Endodermal cell (in vitro differentiated cells): ENCODE results near the gene NFIX. TPM values are rescaled to one million over a fixed set of nuclear protein-coding genes. Genes with fewer than 3 reads are reported as not detected.
A peak's percentile ranks its signal among the peaks of the same experiment; 100 is the strongest.

ENCODE experiments used
- DNase-seq: peaks from one replicate; pipeline ENCODE4 v3.0.0-alpha.2; 2017
- H3K27ac ChIP-seq: 2 replicates; pipeline ENCODE4 v1.5.1; 2013; ENCODE audit warnings: mild to moderate bottlenecking, low read depth, low read length, moderate library complexity
- H3K27me3 ChIP-seq: 2 replicates; pipeline ENCODE4 v1.6.1; 2013; ENCODE audit warnings: mild to moderate bottlenecking, low read length, moderate library complexity; ENCODE audit not compliant: insufficient read depth, control insufficient read depth, poor library complexity, severe bottlenecking
- H3K36me3 ChIP-seq: 2 replicates; pipeline ENCODE4 v1.7.0; 2013; ENCODE audit warnings: mild to moderate bottlenecking, low read length, moderate library complexity; ENCODE audit not compliant: control insufficient read depth, insufficient read depth
- H3K4me1 ChIP-seq: one replicate; pipeline ENCODE4 v1.7.0; 2013; ENCODE audit warnings: low read length; ENCODE audit not compliant: control insufficient read depth, insufficient read depth
- H3K4me3 ChIP-seq: 2 replicates; pipeline ENCODE4 v1.5.1; 2013; ENCODE audit warnings: mild to moderate bottlenecking, low read length, moderate library complexity
- H3K9ac ChIP-seq: 2 replicates; pipeline ENCODE4 v1.6.1; 2013; ENCODE audit warnings: mild to moderate bottlenecking, low read length, moderate library complexity; ENCODE audit not compliant: poor library complexity, severe bottlenecking; ENCODE audit errors: extremely low read depth
- H3K9me3 ChIP-seq: 2 replicates; pipeline ENCODE4 v1.6.1; 2013; ENCODE audit warnings: mild to moderate bottlenecking, low read length, moderate library complexity; ENCODE audit not compliant: control insufficient read depth
- H3K27ac Mint-ChIP-seq: 2 replicates; pipeline ENCODE4 v1.8.0; 2020; ENCODE audit warnings: mixed read lengths
- H3K27me3 Mint-ChIP-seq: 2 replicates; pipeline ENCODE4 v1.8.0; 2021; ENCODE audit warnings: mild to moderate bottlenecking, mixed read lengths; ENCODE audit not compliant: insufficient read depth
- H3K36me3 Mint-ChIP-seq: 2 replicates; pipeline ENCODE4 v1.8.0; 2020; ENCODE audit warnings: low read depth, mixed read lengths
- H3K4me1 Mint-ChIP-seq: 2 replicates; pipeline ENCODE4 v1.8.0; 2020; ENCODE audit warnings: mixed read lengths
- H3K4me3 Mint-ChIP-seq: 2 replicates; pipeline ENCODE4 v1.8.0; 2020; ENCODE audit warnings: mild to moderate bottlenecking, moderate library complexity, mixed read lengths
- H3K9me3 Mint-ChIP-seq: 2 replicates; pipeline ENCODE4 v1.8.0; 2020; ENCODE audit warnings: mild to moderate bottlenecking, mixed read lengths
- CTCF ChIP-seq: fragments of 200-600 bp; sonication (generic); conservative IDR thresholded peaks from 2 replicates; pipeline ENCODE4 v1.5.0; 2021; ENCODE audit warnings: antibody characterized with exemption, mild to moderate bottlenecking
- WGBS, 2 experiments: methylation state at CpG; one replicate each; pipeline versions ENCODE4 v1.1.5 to v1.1.7; 2013; ENCODE audit warnings: missing lambda C conversion rate in 2 of 2, mixed read lengths in 1 of 2; ENCODE audit not compliant: insufficient coverage in 1 of 2, insufficient read length in 1 of 2; 5-methylcytosine and 5-hydroxymethylcytosine counted together
- total RNA-seq, 2 donors: library from RNA; stranded (reverse); fragmentation: NEBNext Ultra II Directional in 1 of 2; extraction: Animal tissue kit (Norgen Biotek cat#: 25700) in 1 of 2; gene quantifications; 2 replicates in 1 of 2; 3 replicates in 1 of 2; pipeline ENCODE4 v1.2.1, GENCODE V29; 2021

The NFIX gene
- total RNA-seq, 2 donors from 2014 or later = 0.22 to 0.40 TPM

- Histone ChIP-seq H3K27me3 (peaks cover 32% of the 10 kb centered on the region), H3K36me3 (no peaks in the 10 kb centered on the region), H3K4me1 (peaks cover 16% of the 10 kb centered on the region), H3K9me3 (no peaks in the 10 kb centered on the region), H3K4me3 (no peak overlapping the region), H3K9ac (no peak overlapping the region), H3K27ac (peak overlapping the region; percentile 98)
- Mint-ChIP-seq H3K27ac (no peak overlapping the region), H3K4me1 (peaks cover 21% of the 10 kb centered on the region), H3K27me3 (peaks cover 59% of the 10 kb centered on the region), H3K36me3 (no peaks in the 10 kb centered on the region), H3K4me3 (no peak overlapping the region), H3K9me3 (no peaks in the 10 kb centered on the region)
- peak; percentile 65 for DNase-seq
- TF ChIP-seq CTCF = no peak
- WGBS, 2 experiments = 26 to 47% methylated on average over 12 to 25 of the region's 25 CpGs
Observed at GRCh38 chr19:13091400-13092157, 96.3 kb downstream of the NFIX start.

GRCh38 chr19:13092158-13092543 lies 96.9 kb downstream of the NFIX start:
- H3K27me3 Mint-ChIP-seq = peaks cover 62% of the 10 kb centered on the region
- no peaks in the 10 kb centered on the region for H3K36me3 ChIP-seq
- H3K9me3 ChIP-seq = no peaks in the 10 kb centered on the region
- peak overlapping the region; percentile 98 for H3K27ac ChIP-seq
- H3K9ac ChIP-seq = no peak overlapping the region
- DNase-seq = no peak
- peaks cover 16% of the 10 kb centered on the region for H3K4me1 ChIP-seq
- WGBS, 2 experiments = 80 to 94% methylated on average over 1 to 2 of the region's 2 CpGs
- no peak overlapping the region for H3K27ac Mint-ChIP-seq
- H3K36me3 Mint-ChIP-seq = no peaks in the 10 kb centered on the region
- H3K27me3 ChIP-seq = peaks cover 34% of the 10 kb centered on the region
- H3K4me3 ChIP-seq = no peak overlapping the region
- H3K4me3 Mint-ChIP-seq = no peak overlapping the region
- TF ChIP-seq CTCF = no peak
- H3K9me3 Mint-ChIP-seq = no peaks in the 10 kb centered on the region
- peaks cover 21% of the 10 kb centered on the region for H3K4me1 Mint-ChIP-seq

GRCh38 chr19:13092606-13093235 lies 97.4 kb downstream of the NFIX start:
- Mint-ChIP-seq H3K4me1 (peaks cover 21% of the 10 kb centered on the region), H3K27ac (no peak overlapping the region), H3K27me3 (peaks cover 64% of the 10 kb centered on the region), H3K36me3 (no peaks in the 10 kb centered on the region), H3K4me3 (no peak overlapping the region), H3K9me3 (no peaks in the 10 kb centered on the region)
- Histone ChIP-seq H3K27ac (peak overlapping the region; percentile 98), H3K27me3 (peaks cover 39% of the 10 kb centered on the region), H3K9ac (no peak overlapping the region), H3K9me3 (no peaks in the 10 kb centered on the region), H3K36me3 (no peaks in the 10 kb centered on the region), H3K4me1 (peaks cover 16% of the 10 kb centered on the region), H3K4me3 (no peak overlapping the region)
- TF ChIP-seq CTCF = no peak
- 90 to 97% methylated on average over 5 to 14 of the region's 14 CpGs for WGBS, 2 experiments
- no peak for DNase-seq
